ENCODE measurements around the gene STAMBPL1.
"Not testable (repeated sequence)": the region's sequence is repeated elsewhere in the genome, so short reads cannot be mapped to it uniquely, and the experiment has no call there.

The STAMBPL1 gene

GRCh38 chr10:88926566-88927415 is 46.7 kb downstream of the STAMBPL1 start:
- no peak for DNase-seq

- DNase-seq, result no peak
These were observed 47.3 kb downstream of the STAMBPL1 start for GRCh38 chr10:88927416-88927690.

GRCh38 chr10:88928254-88928653 is 48.2 kb downstream of the STAMBPL1 start:
- no peak for DNase-seq

- no peak for DNase-seq
These were observed 51.5 kb downstream of the STAMBPL1 start for GRCh38 chr10:88931548-88931947.

- not testable (repeated sequence) for DNase-seq
These were observed 52.0 kb downstream of the STAMBPL1 start for GRCh38 chr10:88932029-88932428.

- peak; percentile 68 for DNase-seq
These were observed 52.7 kb downstream of the STAMBPL1 start for GRCh38 chr10:88932539-88933256.

GRCh38 chr10:88933564-88933963 is 53.5 kb downstream of the STAMBPL1 start:
- no peak for DNase-seq

GRCh38 chr10:88934900-88935672 is 55.0 kb downstream of the STAMBPL1 start:
- peak; percentile 83 for DNase-seq

GRCh38 chr10:88936656-88937055 is 56.6 kb downstream of the STAMBPL1 start:
- no peak for DNase-seq

- DNase-seq, result no peak
These were observed 58.0 kb downstream of the STAMBPL1 start for GRCh38 chr10:88938039-88938438.

- no peak for DNase-seq
These were observed 58.9 kb downstream of the STAMBPL1 start for GRCh38 chr10:88938938-88939337.

- DNase-seq, result no peak
These were observed 61.0 kb downstream of the STAMBPL1 start for GRCh38 chr10:88941026-88941425.

GRCh38 chr10:88943778-88944177 is 63.7 kb downstream of the STAMBPL1 start:
- DNase-seq, result no peak

GRCh38 chr10:88944813-88945212 is 64.8 kb downstream of the STAMBPL1 start:
- no peak for DNase-seq

- DNase-seq, result no peak
These were observed 66.2 kb downstream of the STAMBPL1 start for GRCh38 chr10:88946200-88946599.

GRCh38 chr10:88946965-88947590 is 67.0 kb downstream of the STAMBPL1 start:
- DNase-seq, result no peak

- no peak for DNase-seq
These were observed 69.0 kb downstream of the STAMBPL1 start for GRCh38 chr10:88949051-88949450.

- DNase-seq, result no peak
These were observed 70.1 kb downstream of the STAMBPL1 start for GRCh38 chr10:88949912-88950837.

GRCh38 chr10:88952647-88953111 is 72.6 kb downstream of the STAMBPL1 start, which contains the start of gene ACTA2:
TSS of gene ACTA2 (minus strand) at chr10:88952773. CDS start at chr10:88948930, 3,843 bp downstream.
- DNase-seq, result no peak

- DNase-seq, result no peak
These were observed 73.6 kb downstream of the STAMBPL1 start for GRCh38 chr10:88953662-88954061.

- DNase-seq, result no peak
These were observed 74.5 kb downstream of the STAMBPL1 start for GRCh38 chr10:88954458-88955083.
